ENCODE measurements around the gene LVRN.

Gene LVRN

GRCh38 chr5:116035123-116035522, 72.8 kb downstream of the LVRN start:
- DNase-seq, result no peak

- DNase-seq, result no peak
Measured at GRCh38 chr5:116037236-116037822, 75.1 kb downstream of the LVRN start.

GRCh38 chr5:116038817-116039216, 76.5 kb downstream of the LVRN start:
- no peak for DNase-seq

GRCh38 chr5:116042375-116042774, 80.1 kb downstream of the LVRN start:
- no peak for DNase-seq

- DNase-seq, result peak; percentile 5
Measured at GRCh38 chr5:116044073-116044472, 81.8 kb downstream of the LVRN start.

GRCh38 chr5:116045821-116046220, 83.5 kb downstream of the LVRN start:
- no peak for DNase-seq

GRCh38 chr5:116046261-116046660, 84.0 kb downstream of the LVRN start:
- no peak for DNase-seq

- no peak for DNase-seq
Measured at GRCh38 chr5:116046823-116047222, 84.5 kb downstream of the LVRN start.

GRCh38 chr5:116058346-116058936, 96.2 kb downstream of the LVRN start:
- no peak for DNase-seq

- DNase-seq, result no peak
Measured at GRCh38 chr5:116062352-116062751, 100.1 kb downstream of the LVRN start.

- no peak for DNase-seq
Measured at GRCh38 chr5:116063950-116064349, 101.7 kb downstream of the LVRN start.

GRCh38 chr5:116068028-116068632, 105.9 kb downstream of the LVRN start:
- DNase-seq, result peak; percentile 16

GRCh38 chr5:116071211-116071610, 108.9 kb downstream of the LVRN start:
- no peak for DNase-seq

GRCh38 chr5:116075191-116075831, 113.0 kb downstream of the LVRN start:
- DNase-seq, result no peak

- no peak for DNase-seq
Measured at GRCh38 chr5:116076496-116076895, 114.2 kb downstream of the LVRN start.

Data from NCI-H1436 (cell line).